HG02678 (cell line): Measurements from ENCODE around the gene TWF2.

Experiments used
- ATAC-seq: cut with Tn5 transposase; IDR thresholded peaks from one replicate; pipeline ENCODE4 v1.9.1; 2021; ENCODE audit warnings: mild to moderate bottlenecking, moderate library complexity; ENCODE audit not compliant: unreplicated experiment

The TWF2 gene

DNA sequence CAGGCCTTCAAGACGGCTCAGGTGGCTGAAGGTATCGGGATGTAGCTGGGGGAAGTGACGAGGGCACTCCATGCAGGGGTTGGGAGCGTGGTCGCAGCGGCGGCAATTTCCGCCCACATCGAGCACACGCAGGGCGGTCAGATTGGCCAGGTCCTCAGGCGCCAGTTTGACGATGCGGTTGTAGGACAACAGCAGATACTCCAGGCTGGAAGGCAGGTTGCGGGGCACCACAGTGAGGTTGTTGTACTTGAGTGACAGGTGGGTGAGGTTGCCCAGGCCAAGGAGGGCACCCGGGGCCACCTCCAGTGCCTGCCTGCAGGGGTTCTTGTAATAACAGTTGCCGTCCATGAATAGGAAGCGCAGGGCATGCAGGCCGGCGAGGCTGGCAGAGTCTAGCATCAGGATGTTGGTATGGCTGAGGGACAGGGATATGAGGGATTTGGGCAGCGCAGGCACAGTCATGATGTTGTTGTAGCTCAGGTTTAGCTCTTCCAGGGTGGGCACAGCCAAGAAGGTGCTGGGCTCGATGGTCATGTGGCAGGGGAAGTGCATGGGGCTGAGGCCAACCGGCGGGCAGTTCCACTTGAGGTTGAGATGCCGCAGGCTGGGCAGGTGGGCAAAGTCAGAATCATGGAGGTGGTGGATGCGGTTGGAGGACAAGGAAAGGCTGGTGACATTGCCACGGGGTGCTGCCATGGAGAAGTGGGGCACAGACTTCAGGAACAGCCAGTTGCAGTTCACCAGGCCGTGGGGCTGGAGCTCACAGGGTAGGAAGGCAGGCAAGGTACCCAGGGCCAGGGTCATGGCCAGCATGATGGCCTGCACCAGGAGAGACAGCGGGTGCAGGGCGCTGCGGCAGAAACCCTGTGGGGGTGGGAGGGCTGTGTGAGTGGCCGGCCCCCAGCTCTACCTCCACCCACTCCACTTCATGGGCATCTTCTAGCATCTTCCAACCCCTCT, 15.2 kb downstream of the TWF2 start:
- no peak for ATAC-seq

DNA sequence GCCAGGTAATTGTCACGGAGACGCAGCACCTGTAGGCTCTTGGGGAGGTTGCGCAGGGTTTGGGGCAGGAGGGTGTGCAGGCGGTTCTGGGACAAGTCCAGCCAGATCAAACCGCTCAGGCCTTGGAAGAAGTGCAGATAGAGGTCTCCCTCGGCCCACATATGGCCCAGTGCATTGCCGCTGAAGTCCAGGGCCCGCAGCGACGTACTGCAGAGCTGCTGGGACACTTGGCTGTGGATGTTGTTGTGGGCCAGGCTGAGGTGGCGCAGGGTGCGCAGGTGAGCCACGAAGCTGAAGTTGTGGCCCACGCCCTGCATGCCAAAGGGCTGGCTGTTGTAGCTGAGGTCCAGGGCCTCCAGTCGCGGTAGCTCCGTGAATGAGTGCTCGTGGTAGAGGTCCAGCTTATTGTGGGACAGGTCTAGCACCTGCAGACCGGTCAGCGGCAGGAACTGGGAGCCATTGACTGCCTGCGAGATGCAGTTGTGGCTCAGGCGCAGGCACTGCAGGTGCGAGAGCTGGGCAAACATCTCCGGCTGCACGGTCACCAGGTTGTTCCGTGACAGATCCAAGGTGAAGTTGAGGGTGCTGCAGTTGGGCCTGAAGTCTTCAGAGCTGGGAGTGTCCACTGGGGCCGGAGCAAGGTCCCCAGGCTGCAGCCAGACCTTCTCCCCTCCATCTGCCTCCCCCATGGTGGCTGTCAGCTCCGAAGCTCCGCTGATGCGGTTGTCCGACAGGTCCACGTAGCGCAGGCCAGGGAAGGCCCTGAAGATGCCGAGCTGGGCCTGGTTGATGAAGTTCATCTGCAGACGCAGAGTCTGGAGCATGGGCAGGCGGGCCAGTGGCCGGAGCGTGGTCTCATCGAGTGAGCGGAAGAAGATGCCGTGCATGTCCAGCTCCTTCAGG, 16.4 kb downstream of the TWF2 start:
- ATAC-seq: no peak

DNA sequence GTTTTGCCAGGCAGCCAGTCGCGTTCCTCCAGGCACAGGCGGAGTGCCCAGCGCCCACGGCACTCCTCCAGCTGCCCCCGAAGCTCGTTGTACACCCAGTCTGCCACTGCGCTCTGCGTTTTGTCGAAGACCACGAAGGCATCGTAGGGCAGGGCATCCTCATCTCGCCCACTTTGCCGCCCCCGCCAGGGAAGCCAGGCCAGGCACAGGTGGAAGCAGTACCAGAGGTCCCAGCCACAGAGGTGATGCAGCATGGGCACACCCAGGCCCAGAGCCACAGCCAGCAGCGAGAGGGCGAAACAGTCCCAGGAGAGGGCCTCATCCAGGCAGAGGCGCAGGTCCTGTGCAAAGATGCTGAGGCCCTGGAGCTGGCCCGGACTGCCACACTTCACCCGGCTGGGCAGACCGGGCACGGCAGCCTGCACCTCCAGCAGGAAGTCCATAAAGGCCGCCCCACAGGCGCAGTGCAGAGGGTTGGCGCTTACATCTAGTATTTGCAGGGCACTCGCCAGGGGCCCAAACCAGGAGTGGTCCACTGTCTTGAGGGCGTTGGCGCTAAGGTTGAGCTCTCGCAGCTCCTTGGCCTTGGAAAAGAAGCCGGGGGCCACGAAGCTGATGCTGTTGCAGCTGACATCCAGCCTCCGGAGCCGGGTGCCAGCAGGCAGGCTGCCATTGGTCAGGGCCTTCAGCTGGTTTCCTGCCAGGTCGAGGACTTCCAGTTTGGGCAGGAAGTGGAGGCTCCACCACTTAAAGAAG, 17.2 kb downstream of the TWF2 start:
- no peak for ATAC-seq

DNA sequence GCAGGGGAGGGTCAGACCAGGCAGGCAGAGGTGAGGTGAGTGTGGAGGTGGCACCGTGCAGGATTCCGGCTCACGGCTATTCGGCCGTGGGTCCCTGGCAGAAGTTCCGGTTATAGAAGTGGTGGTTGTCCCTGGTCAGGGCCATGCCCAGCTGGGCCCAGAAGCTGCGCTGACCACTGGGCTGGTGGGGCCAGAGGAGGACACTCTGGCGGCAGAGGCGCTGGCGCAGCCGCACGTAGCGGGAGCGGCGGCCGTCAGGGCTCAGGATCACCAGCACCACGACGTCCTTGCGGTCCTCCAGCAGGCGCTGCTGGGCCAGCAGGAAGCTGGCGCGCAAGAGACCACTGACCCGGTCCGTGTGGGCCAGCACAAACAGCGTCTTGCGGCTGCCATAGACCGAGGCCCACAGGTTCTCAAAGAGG, 17.8 kb downstream of the TWF2 start:
- no peak for ATAC-seq

DNA sequence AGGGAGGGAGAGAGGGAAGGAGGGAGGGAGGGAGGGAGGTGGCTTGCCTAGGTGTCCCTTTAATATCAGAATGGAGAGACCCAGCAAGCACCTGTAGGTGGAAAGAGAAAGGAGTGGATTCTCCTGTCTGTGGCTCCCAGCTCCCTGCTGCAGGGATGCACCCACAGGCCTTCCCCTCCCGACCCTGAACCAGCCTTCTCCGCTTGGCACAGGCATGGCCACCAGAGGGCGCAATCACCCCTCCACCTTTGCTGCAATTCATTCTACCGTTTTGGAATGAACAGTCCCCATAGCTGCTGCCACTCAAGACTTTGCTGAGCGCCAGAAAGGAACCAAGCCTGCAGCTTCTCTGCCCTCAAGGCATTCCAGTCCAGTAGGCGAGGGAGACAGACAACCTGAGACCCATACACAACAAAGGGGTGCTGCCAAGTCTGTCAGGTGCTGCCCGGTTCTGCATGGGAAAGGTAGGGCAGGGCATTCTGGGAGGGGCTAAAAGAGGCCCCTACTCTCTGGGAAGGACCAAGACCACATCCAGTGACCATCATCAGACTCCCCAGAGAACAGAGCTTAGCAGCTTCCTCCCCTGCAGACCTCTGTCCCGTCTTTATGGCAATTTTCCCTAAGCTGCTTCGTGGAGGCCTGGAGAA, 18.5 kb downstream of the TWF2 start:
- ATAC-seq: peak; percentile 47

DNA sequence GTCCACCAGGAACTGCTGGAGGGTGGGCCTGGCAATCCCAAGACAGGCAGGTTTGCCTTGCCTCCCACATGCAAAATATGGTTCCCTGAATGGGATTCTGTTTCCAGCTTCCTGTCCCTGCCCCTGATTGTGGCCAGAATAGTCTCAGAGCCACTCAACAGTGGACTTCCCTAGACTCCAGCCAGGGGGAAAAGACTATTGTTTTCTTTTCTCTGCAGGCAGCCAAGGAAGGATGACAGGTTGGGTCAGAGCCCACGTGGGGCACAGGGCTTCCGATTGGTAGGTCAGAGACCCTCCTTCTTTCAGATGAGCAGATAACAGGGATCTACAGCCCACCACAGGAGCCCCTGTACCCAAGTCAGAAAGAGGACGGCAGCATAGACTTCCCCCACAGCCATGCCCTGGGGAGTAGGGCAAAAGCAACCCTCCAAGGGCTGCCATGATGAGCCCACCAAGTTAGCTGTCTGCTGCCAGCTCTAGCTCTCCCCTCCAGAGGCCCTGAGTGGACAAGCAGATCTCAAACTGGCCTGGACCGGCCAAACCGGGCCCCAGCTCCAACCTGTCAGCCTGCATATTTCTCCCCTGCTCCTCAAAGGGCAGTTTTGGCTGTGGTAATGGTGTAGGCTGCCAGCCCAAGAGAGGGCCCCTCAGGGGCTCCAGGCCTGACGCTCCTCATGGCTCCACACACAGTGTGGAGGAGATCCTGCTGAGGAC, 19.9 kb downstream of the TWF2 start:
- ATAC-seq: no peak

DNA sequence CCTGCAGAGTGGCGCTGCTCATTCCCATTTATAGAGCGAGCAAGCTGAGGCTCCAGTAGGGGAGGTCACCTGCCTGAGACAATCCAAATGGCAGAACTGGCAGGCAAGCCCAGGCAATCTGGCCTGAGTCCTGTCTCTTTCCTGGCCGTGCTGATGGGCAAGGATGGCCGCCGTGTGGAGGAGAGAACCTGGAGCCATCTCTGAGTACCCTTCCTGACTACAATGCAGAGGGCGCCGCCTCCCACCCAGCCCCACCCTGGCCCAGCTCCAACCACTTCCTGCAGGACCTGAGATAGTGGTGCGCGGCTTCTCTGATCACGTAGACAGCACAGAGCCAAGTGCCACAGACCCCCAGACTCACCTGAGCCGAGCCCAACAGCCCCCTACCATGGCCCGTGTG, 20.5 kb downstream of the TWF2 start:
- ATAC-seq: no peak

DNA sequence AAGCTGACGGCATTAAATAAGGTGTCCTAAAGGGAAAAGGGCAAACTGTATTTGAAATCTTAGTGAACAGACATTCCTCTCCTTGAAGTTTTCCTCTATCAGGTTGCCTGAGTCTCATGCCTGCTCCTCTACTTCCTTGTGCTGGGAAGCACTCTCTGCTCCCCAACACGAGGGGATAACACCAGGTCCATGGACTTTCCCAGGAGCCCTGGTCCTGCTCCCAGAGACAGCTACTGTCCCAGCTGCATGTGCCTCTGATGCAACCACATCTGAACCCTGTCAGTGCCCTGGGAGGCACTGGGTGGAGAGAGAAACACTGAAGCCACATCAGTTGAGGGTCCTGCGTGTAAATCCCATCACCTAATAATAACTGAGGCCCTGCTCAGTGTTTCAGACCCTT, 20.9 kb downstream of the TWF2 start:
- no peak for ATAC-seq

DNA sequence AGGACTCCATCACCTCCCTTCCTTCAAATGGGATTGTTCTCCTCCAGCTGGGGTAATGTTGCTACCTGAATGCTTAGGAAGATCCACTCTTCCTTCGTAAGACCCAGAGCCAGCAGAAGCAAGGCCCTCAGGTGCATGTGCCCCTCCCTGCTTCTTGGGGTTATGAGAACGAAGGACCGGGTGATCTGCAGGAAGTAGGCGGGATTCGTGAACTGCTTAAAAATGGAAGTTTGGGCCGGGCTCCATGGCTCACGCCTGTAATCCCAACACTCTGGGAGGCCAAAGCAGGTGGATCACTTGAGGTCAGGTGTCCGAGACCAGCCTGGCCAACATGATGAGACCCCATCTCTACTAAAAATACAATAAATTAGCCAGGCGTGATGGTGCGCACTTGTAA, 21.6 kb downstream of the TWF2 start:
- no peak for ATAC-seq

DNA sequence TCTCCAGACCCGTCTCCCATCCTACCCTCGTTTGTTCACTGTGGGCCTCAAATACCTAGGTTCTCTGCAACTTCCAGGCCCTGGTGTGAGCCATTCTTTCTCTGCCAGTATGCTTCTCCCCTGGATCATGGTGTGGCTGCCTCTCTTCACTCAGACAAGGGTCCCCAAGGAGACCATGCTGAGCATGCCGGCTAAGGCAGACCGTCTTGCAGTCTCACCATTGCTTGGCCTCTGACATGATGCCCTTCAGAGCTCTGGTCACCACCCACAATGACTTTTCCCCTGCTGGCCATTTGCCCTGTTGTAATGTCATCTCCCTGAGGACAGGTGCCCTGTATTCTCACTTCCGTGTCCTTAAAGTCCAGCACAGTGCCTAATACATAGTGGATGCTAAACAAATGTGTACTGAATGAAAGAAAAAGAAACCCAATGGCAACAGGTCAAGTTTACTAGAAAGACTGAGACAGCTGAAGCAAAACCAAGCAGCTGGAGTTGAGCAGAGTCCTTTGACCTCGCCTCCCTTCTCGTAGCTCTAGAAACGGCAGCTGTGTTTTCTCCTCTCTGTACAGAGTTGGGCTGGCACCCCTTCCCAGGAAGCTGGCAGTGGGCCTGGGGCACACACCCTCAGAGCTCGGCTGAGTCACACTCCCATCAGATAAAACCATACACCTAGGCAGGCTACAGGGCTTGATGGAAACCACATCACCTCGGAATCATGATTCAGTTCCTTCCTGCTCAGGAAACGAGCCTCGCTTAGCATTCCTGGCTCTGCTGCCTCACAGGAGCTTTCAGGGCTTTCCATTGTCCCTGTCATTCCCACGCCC, 22.2 kb downstream of the TWF2 start:
- ATAC-seq: no peak

DNA sequence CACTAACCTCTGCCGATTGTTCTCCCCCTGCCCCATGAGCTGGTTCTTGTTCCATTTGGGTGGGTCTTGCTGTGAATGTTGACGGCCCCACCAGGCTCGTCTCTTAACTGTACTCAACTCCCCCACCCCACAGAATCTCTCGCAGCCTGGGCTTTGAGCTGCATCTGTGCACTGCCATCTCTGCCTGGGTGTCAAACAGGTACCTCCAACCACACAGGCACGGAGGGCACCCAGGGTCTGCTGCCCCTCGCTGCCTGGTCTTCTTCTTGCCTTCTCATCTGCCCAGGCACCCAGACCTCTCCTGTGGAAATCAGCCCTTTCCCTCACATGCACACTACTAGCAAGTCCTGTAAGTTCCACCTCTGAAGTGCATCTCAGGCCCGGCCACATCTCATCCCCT, 23.6 kb downstream of the TWF2 start:
- ATAC-seq: no peak

DNA sequence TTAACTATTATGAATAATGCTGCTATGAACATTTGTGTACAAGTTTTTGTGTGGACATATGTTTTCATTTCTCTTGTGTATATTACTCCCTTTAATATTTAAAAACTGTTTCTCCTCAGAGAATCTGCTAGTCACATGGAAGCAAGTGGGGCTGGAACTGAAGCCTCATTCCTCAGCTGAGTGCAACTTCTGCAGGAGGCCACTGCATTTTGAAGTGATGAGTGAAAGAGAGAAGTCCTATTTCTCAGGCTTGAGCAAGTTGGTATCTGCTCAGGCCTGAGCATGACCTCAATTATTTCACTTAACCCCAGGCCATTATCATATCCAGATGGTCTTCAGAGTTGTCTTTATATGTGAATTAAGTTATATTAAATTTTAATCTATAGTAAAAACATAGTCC, 25.1 kb downstream of the TWF2 start:
- no peak for ATAC-seq

DNA sequence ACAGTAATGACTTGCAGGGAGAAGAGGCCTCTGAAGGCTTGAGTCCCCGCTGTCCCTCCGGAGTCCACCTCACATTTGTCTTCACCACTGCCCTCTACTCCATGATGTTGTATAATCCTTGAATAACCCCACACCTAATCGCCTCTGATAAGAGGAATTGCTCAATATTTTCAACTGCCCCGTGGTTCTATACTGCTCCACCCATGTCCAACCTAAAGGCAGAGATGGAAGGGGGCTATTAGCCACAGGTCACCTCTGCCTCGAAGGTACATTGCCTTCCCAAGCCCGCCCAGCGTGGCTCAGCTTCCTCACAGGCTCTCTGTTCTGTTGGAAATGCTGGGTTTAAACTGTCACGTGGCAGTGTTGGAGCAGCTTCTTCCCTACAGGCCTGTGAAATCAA, 26.0 kb downstream of the TWF2 start:
- ATAC-seq: no peak

DNA sequence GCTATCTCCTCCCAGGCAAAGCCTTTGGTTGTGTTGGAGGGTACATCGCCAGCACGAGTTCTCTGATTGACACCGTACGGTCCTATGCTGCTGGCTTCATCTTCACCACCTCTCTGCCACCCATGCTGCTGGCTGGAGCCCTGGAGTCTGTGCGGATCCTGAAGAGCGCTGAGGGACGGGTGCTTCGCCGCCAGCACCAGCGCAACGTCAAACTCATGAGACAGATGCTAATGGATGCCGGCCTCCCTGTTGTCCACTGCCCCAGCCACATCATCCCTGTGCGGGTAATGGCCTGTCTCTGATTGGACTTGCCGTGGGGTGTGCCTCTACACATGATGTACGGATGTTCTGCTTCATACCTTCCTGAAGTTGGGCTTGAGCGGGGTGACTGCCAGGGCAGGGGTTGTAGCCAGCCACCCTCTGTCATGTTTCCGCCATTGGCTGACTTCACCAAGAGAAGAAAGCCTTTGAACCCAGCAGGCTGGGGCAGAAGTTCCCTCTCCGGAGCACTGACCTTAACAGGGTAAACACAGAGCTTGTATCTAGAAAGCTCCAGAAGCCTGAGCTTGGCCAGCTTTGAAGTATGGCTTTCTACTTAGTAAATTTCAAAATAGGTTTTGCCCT, 27.6 kb downstream of the TWF2 start:
- ATAC-seq: no peak

DNA sequence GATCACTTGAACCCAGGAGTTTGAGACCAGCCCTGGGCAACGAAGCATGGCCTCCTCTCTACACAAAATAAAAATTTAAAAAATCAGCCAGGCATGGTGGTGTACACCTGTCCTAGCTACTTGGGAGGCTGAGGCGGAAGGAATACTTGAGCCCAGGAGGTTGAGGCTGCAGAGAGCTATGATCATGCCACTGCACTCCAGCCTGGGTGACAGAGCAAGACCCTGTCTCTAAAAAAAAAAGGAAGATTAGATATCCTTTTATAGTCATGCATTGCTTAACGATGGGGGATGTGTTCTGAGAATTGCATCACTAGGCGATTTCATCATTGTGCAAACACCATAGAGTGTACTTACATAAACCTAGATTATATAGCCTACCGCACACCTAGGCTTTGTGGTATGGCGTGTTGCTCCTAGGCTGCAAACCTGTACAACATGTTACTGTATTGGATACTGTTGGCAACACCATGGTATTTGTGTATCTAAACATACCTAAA, 28.4 kb downstream of the TWF2 start:
- no peak for ATAC-seq

DNA sequence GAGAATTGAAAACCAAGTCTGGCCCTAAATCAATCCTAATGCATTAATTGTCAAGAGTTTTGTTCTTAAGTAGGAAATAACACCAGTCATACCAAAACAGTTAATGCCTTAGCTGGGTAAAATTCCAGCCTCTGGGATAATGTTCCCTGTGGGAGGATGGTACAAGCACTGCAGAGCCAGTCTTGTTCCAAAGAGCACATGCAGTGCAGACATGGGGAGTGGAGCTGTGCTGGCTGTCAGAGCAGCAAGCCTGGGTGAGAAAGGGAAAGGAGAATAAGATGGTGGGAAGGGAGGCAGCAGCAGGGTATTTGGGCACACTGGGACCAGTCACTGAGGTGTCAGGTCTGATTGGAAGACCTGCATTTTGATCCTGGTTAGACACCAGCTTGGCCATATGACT, 28.9 kb downstream of the TWF2 start:
- ATAC-seq: no peak

DNA sequence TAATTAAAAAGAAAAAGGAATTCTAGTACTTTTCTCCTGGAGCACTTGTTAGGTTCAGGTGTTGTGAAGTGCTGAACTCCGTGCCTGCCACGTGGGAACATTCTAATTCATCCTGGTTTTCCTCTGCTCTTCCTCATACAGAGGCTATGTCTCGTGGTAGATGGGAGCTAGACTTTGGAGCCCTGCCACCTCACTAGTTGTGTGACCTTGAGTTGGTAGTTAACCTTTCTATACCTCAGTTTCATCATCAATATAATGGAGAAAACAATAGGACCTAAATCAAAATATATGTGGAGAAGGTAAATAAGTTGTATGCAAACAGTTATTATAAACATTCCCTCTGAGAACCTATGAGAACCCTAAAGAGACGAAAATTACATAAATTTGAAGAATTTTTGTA, 30.4 kb downstream of the TWF2 start:
- no peak for ATAC-seq

DNA sequence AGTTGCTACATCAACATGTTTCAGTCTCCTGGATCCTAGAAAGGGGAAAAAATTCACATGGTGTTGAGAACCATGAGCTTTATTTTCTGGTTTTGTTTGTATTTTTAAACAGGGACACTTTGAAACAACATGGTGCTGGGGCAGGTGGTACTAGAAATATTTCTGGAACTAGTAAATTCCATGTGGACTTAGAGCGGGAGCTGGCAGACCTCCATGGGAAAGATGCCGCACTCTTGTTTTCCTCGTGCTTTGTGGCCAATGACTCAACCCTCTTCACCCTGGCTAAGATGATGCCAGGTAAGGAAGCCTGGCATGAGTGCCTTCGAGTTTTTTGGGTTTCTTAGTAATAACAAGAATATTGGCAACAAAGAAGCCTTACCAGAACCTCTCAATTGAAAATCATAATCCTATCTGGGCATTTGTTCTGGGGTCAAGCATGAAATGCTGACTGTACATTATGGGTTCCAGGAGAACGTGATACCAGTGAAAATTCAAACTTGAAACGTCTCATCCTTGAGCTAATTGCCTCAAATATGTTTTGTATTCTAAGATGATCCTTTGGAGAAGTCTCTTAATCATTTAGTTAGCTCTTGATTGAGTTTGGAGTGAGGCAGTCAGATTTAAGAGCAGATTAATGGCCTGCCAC, 33.1 kb downstream of the TWF2 start:
- ATAC-seq: no peak
